ENCODE data around the gene SHB.

The SHB gene

DNA sequence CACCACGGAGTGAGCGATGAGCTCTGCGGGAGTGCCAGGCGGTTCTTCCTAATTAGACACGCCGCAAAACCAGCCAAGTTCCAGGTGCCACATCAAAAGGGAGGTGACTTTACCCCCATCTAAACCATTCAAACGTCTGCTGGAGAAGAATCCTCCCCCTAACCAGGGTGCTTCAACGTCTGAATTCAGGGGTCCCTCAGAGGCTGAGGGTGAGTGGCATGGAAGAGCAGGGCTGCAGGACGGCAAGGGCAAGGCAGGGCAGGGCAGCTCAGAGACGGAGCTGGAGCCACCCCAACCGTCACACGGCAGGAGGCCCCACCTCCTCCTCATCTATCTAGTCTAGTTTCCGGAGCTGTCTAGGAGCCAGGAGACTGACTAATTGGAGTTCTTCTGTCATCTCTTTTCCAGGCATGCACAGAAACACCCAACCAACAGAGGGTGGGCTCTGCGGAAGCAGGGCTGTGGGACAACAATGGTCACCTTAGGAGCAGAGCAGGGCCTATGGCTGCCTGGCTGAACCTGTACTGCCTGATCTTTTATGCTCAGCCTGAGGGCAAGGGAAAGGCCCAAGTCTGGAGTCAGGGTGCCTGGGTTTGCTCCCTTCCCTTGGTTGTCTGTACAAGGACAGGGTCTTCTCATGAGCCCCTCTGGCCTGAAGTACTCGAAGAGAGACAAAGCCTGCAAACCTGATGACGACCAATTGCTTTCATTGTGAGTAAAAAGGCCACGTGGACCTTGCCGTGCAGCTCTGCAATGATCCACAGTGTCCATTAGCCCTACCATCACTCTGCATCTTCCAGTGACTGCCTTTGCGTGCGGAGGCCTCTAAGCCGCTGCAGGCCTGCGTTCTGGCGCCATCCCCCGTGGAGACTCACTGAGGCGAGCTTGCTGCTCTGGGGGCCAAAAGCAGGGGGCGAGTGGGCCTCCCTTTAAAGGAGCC lies 84.1 kb downstream of the SHB start:
- no peak for DNase-seq

DNA sequence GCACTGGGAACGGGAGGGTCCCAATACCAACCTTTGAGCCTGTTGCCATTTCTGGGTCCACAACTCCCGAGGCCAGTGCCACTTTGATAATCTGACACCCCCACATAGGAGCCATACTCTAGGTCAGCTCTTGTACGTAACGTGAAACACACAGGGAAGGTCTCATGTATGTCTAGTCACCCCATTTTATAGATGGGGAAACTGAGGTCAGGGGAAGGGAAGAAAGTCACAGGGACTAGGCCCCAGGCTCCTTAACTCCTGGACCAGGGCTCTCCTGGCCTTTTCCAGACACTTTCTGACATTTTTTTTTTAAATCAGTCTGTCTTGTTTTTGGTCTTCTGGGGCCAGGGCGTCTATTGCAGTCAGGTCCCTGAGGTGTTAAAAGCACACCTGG lies 84.8 kb downstream of the SHB start:
- DNase-seq = no peak

DNA sequence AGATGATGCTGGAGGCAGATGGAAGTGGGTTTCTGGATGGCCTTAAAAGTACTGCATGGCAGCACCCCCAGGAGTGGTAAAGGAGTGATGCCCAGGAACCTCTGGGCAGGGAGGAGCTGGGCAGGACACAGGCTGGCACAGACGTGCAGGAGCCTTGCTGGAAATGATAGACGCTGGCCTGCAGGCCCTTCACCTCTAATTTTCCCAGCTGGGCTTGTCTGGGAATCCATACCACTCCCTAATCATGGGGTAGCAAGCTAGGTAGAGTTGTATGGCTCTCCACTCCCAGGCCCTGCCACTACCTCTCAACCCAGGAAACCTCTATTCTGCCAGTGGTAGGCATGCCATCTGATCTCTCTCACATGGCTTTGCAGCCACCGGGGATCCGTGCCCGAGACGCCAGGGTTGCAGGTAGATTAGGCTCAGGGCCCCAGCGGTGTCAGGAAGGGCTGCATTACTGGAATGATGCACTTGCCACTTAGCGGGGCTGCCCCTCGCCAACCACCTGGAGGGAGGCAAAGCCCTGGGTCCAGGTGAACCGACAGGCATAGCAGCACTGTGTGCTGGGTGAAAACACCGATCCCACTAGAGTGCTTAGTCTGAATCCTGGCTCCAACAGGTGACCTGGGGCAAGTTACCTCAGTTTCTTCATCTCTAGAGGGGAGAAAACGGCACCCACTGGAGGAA lies 85.5 kb downstream of the SHB start:
- DNase-seq = no peak

DNA sequence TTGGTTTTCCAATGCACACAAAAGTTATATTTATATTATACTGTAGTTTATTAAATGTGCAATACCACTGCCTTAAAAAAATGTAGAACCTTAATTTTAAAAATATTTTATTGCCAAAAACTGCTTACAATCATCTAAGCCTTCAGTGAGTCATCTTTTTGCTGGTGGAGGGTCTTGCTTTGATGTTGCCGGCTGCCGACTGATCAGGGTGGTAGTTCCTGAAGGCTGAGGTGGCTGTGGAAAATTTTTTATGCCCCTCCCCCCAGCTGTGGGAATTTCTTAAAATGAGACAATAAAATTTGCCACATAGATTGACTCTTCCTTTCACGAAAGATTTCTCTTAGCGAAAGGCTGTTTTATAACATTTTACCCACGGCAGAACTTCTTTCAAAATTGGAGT lies 89.2 kb downstream of the SHB start:
- no peak for DNase-seq

DNA sequence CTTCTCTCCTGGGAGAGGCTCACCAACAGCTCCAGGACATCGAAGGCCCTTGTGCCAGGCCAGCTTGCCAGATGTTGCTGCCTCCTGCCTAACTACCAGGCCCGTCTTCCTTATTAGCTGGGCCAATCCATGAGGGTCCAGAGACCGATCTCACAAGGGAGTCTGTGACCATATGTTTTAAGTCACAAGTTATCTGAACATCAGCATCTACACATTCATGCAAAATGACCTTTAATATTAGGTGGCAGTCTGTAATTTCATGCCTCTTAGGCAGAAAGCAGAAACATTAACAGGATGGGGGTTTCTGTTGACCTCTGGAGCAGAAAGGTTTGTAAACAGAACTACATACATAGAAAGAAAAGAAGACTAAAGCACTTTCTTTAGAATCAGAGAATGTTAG lies 90.0 kb downstream of the SHB start:
- DNase-seq = no peak

DNA sequence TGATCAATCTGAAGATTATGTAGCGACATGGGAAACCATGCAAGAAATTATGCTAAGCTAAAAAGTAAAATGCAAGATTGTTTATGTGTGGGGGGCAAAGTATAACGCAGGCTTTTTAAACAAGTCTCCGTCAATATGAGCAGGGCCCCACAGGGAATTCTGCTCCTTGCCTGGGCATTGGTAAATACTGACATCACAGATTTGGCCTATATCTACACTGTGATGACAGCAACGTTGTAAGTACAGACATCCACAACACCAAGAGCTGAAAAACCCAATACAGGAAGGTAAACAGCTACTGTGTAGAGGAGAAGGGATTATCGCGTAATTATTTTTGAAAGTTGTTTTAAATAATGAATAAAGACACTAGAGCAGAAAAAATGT lies 90.6 kb downstream of the SHB start:
- DNase-seq = no peak

DNA sequence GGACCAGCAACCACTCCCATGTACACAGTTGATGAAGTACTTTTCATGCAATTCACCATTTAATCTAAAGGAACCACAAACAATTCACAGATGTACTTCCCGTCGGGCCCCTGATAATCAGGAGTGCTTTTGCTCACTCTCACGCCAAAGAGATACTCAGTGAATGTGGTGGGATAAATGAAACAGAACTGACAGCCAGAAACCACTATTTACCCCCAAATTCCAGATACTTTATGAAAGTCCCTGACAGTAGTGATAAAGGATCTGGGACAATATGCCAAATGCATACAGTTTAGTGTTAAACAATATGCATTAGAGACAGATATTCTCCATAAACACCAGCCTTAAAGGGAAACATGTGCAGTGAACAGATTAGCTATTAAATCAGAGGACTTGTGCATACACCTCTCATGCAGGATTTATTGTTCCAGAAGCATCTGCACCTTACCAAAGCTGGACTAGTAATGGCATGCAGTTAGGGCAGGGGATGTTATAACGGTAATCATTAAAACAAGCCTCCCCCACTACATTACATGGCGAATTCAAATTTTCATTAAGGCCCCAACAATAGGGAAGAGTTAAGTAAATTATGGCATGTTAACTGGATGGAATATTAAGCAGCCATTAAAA lies 91.1 kb downstream of the SHB start:
- no peak for DNase-seq

DNA sequence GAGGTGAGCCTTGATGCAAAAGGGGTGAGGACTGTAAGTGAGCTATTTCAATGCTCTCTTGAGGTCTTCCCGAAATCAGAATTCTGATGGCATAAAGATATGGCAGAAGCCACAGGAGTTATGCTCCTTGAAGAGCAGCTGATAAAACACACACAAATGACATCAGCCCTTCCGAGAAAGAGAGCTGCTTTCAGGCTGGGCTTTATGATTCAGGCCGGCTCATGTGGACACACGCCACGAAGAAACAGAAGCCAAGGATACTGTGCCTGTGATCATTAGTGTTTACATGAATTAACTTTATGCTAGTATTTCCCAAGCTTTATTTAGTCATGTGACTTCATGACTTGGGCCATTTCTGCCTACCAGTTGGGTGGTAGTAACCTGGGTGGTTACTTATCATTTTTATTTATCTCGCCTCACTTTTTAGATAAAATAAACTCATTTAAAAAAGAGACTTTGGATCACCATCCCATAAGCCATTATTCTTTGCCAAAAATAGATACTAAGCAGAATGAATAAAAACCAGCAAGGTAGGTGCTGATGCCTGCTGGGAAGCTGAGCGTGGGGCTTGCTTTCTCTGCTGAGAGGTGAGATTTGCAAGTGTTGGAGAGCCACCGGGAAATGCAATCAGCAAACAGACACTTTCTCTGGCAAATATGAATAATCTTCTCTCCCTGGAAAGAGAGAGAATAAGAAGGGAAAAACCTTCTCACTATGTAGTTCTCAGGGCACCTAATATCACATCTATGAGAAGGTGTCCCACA lies 92.1 kb downstream of the SHB start:
- no peak for DNase-seq

DNA sequence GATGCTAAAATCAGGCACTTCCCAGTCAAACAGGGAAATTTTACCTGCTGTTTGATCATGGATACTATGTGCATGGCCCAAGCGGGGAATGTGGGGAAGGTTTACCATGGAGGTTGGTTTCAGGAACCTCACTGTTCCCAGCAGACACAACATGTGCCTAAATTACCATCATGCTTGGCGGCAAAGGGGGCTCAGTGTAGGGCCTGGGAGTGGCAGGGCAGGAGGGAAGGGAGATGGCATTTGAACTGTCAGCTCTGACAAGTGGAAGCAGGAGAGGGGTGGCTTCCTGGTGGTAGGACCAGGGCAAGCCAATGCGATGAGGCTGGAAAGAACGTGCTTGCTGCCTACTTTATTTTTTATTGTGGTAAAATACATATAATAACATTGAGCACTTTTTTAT lies 93.4 kb downstream of the SHB start:
- no peak for DNase-seq

DNA sequence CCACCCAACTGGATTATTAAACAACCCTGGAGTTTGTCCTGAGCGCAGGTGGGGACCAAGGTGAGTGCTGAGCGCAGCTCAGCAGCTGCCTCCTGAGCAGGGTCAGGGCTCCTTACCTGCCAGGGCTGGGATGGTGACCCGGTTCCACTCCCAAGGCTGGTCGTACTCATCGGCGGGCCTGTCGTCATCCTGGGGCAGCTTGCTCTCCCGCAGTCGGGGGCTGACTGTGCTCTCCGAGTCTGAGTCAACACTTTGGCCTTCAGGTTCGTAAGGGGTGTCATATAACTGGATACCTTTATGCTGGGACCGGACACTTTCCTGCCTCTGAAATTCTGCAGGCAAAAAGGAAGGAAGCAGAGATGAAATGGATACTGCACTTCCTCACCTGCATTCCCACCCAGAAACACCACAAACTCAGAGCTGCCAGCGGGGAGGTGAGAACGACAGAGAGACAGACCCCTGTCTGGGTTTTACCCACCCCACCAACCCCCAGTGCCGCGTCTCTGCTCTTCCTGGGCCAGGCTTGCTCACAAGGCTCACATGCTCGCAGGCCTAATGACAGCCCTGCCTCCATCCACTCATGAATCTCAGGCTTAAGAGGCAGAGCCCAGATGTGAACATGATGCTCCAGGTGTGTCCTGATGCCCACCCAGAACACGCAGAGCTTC lies 94.4 kb downstream of the SHB start:
- DNase-seq = no peak

DNA sequence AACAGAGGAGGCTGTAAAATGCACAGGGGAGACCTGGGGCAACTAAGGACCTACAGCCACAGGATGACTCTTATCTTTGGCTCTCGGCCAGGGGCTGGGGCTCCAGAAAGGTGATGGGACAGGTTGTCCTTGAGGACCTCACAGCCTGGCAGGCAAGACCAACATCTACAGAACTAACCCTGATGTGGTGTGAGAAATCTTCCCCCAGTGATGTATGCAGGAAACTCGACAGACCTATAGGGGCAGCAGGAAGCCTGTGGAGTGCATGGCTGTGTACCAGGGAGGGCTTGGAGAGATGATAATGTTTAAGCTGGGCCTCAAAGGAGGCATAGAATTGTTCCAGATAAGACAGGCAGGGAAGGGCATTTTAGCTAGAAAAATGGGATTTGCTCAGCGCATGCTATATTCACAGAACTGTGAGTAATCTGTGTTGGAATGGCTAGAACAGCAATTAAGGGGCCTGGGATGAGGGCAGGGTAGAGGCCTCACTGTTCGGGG lies 96.6 kb downstream of the SHB start:
- DNase-seq = no peak

DNA sequence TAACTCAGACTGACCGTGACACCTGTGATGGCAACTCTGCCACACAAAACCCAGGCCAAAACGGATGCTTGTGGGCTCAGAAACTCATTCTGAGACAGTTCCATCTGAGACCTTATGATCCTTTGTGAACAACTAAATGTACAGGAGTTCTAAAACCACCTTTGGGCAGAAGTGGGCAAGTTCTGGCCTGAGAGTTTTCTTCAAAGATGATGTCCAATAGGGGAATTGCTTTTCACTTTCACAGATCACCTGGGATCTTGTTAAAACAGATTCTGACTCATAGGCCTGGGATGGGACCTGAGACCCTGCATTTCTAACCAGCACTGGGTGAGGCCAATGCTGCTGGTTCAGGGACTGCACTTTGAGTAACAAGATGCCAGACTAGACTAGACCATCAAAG lies 97.3 kb downstream of the SHB start:
- no peak for DNase-seq

DNA sequence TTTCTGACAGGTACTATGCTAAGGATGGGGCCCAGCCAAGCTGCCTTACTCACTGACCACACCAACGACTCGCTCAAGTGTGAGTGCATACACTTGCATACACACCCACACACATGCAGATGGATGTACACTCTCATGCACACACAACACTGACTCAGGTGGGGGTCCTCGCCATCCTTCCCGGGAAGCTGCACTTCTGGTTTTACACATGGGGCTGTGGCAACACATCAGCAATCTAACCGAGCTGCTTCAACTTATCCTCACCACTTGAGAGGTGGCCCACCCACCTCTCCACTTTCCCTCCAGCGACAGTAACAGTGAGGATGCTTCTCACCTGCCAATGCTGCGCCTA lies 97.9 kb downstream of the SHB start:
- DNase-seq = no peak

DNA sequence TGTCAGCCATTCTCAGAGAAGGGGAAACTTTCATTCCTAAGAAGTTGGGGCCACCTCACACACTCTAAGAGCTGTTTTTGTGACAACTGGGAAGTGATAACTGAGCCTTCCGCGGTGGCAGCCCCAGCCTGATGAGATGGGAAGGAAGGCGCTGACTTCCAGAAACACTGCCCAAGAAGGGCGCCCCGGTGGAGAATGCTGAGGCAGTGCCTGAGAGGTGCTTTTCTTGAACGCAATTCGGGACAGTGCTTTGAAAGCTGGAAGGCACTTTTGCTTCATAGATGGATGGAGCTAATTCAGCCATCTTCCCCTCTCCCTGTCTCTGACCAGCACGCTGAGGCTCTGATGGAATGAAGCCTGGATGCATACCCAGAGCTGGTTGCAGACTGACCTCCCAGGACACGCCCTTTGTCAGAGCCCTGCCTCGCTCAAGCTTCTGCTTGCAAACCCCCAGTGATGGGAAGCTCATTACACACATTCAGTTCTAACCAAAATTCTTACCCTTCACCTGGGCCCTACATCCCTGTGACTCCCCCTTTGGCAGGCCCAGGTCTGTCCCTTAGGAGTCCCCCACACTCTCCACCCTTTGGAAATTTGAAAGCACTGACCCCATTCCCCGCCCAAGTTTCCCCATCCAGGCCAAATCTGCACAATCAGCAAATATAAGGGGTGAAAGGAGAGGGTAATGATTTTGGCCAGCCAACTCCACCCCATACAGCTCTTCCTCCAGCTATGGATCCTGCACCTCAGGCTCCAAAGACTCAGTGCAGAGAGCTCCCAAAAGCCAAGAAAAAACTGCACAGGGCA lies 98.5 kb downstream of the SHB start:
- no peak for DNase-seq

DNA sequence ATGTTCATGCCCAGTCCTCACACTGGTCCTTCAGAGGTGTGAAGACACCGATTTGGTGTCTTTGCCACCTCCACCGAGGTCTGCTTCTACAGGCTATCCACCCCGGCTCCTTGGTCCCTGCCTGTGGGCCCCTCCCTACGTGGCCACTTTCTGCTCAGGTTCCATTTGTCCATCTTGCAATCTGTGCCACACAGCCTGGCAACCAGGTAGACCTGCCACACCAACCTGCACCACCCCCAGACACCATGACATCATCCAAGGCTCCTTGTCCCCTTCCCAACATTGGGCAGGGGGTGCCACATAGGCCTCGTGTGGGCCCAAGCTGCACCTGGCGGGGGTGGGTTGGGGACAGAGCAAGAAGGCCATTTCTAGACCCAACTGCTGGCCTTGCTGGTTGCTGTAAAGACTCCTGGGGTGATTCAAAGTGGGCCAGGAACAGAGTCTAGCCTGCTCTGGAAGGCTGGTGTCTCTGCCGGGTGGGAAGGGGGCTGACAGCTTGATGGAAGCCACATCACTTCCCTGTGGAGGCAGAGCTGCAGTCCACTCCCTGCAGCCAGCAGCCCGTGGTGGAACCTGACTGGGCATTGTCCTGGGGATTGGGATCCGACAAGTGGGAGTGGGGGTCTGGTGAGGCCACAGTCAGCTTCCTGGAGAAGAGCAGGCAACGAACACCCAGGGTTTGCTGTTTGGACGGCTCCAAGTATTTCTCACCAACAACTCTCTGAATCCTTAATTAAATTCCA lies 99.3 kb downstream of the SHB start:
- DNase-seq = no peak

DNA sequence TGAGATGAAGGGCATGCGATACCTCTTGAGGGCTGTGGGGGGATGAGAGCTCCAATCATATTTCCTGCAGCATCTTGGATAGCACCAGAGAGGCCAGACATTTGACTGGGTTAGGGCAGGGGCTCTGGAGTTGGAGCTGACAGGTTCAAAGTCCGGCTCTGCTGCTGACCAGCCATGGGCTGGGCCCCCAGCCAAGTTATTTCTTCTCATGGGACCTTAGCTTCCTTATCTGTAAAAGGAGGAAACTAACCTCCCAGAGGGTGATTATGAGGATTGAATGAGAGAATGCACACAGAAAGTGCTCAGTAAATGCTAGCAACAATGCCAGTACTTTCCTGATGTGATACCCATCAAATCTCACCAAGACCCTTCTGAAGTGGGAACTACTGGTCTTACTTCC lies 99.9 kb downstream of the SHB start:
- no peak for DNase-seq

DNA sequence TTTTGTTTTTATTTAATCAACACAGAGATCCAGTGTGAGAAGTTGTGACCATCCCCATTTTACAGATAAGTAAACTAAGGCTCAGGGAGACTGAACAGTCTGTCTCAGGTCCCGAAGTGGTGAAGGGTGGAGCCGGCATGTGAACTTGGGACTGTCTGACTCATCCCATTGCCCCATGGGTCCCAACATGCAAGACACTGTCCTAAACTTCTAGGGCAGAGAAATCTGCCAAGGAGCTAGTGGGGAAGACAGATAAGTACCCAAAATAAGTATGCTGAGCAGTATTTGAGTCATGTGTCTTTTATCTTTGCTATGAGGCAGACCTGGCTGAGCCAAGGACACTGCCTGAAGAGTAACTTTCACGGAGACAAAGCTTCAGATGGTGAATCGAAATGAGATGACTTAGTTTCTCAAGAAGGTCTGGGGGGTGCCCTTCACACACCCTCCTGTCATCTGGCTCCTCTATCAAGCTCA lies 100.8 kb downstream of the SHB start:
- no peak for DNase-seq

DNA sequence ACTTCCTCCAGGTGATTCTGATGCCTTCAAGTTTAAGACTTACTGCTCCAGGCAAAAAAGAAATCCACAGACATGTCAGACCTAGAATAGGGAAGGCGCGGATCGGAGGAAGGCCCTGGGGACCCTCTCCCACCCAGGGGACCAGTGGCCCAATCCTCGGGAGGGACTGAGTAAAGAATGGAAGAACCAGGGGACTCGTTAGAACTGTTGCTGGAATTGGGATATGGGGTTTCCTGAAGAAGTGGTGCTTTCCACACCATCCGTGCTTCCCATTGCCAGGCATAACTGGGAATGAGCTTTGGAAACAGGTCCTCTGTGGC lies 101.3 kb downstream of the SHB start:
- no peak for DNase-seq

DNA sequence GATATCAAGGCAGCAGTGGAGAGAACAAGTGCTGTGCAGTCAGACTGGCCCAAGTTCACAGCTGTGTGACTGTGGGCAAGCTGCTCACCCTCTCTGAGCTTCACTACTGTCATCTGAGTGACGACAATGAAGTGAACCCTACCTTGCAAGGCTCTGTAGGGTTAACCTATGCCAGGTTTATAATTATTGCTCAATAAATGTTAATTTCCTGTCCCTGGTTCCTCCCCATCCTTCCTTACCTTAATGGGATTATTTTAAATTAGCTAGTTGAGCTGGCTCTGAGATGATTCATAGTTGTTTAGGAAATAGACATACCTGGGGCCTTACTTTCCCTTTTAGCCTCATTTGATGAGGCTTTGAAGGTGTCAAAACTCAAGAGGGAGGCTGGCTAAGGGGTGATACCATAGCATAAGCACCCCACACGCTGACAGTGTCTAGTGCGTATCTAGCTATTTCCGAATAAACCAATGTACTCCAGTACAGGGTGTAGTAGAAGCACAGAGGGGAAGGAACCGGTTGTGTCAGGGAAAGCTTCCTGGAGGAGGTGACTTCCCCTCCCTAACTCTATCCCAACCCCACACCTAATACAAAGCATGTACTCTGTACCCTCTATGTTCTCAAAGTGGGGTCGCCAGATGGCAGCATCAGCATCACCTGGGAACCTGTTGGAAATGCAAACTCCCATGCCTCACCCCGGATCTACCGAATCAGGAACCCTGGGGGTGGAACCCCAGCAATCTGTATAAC lies 101.8 kb downstream of the SHB start:
- DNase-seq = no peak

DNA sequence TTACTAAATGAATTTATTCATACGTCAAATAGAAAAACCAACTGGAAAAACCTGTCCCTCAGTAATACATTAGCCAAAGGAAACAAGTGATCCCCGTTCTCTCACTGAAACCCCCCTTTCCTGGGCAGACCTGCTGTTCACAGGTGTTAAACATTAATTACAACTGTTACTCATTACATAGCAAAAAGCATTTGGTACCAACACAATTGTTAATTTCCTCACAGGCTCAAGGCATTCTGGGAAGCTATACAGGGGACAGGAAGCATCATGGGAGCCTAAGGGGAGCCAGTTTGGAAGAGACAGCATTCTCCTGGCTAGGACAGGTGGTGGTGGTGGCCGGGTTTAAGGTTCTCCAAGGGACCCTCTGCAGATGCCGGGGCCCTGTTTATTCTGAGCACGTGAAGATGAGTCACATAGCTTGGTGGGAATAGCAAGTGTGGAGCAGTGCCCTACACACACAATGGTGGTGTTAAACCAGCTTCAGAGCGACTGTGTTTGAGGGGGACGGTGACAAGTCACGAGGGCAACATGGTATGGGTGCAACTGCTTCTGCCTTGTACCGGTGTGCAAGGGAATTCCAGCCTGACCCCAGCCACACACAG lies 102.5 kb downstream of the SHB start:
- DNase-seq = no peak

All from CD4-positive, alpha-beta T cell treated with Interleukin-21 for 1 hour (primary cell).